Epithelial cell of esophagus (primary cell): ENCODE data around the gene RYR1.
"Not testable (repeated sequence)": the region's sequence is repeated elsewhere in the genome, so short reads cannot be mapped to it uniquely, and the experiment has no call there.

Experiments
- DNase-seq: peaks from one replicate; pipeline ENCODE4 v3.0.0; 2010; ENCODE audit warnings: low read depth
- H3K4me3 ChIP-seq: 2 replicates; pipeline ENCODE4 v1.5.1; 2011; ENCODE audit warnings: mild to moderate bottlenecking, low read length, control low read depth
- TF ChIP-seq, protein P1 (sequence below): IDR thresholded peaks from 2 replicates; pipeline ENCODE4 v1.5.1; 2011; ENCODE audit warnings: low read depth, mild to moderate bottlenecking, low read length, control low read depth, inconsistent platforms; ENCODE audit not compliant: insufficient read depth; ENCODE audit errors: missing control alignments

Gene RYR1

DNA sequence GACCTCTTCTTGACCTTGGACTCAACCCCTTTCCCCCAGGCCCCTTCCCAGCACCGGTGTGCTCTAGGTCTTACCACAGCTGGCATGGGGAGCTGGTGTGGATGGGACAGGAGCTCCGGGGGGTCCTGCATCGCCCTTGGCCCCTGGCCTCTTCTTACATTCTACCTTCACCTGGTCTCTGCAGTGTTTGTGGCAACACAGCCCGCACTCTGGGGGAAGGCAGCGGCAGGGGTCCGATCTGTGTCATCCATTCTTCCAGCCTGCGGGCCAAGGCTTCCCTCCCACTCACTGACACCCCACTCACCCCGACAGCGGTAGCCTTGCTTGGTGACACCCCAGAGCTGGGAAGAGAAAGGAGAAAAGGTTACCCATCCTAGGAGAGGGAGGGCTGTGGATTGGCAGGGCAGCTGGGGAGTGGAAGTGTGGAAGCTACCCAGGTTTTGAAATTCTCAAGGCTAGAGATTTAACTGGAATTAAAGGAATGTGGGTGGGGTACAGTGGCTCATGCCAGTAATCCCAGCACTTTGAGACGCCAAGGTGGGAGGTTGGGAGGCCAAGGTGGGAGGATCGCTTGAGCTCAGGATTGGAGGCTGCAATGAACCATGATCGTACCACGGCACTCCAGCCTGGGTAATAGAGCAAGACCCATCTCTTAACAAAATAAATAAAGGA lies 22.3 kb upstream of the RYR1 start:
- no peak for DNase-seq
- TF ChIP-seq, protein P1, sequence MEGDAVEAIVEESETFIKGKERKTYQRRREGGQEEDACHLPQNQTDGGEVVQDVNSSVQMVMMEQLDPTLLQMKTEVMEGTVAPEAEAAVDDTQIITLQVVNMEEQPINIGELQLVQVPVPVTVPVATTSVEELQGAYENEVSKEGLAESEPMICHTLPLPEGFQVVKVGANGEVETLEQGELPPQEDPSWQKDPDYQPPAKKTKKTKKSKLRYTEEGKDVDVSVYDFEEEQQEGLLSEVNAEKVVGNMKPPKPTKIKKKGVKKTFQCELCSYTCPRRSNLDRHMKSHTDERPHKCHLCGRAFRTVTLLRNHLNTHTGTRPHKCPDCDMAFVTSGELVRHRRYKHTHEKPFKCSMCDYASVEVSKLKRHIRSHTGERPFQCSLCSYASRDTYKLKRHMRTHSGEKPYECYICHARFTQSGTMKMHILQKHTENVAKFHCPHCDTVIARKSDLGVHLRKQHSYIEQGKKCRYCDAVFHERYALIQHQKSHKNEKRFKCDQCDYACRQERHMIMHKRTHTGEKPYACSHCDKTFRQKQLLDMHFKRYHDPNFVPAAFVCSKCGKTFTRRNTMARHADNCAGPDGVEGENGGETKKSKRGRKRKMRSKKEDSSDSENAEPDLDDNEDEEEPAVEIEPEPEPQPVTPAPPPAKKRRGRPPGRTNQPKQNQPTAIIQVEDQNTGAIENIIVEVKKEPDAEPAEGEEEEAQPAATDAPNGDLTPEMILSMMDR: no peak
- no peak overlapping the region for H3K4me3 ChIP-seq

DNA sequence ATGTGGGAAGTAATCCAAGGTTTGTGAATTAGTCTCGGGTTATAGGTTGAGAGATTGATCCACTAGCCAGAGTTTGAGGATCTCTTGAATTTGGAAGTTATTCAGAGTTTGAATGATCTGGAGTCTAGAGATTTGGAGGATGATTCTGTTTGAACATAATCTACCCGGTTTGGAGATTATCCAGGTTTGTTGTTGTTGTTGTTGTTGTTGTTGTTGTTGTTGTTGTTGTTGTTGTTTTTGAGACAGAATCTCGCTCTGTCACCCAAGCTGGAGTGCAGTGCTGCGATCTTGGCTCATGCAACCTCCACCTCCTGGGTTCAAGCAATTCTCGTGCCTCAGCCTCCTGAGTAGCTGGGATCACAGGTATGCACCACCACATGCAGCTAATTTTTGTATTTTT lies 21.6 kb upstream of the RYR1 start:
- H3K4me3 ChIP-seq, DNase-seq: not testable (repeated sequence)

DNA sequence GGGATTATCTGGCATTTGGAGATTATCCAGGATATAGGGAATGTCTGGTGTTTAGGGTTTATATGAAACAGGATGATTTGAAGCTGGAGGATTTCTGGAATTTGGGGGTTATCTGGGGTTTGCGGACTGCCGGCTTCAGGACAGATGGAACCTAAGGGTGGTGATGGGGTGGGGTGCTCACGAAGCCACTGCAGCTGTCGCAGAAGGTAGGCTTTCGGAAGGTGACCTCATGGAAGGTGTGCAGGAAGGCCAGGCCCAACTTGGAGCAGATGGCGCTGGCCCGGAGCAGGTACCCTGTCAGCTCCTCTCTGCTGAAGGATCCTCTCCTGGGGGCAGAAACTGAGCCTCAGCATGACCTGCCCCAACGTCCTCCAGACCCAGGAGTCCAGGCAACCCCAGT lies 21.0 kb upstream of the RYR1 start:
- TF ChIP-seq, protein P1: no peak
- no peak overlapping the region for H3K4me3 ChIP-seq
- no peak for DNase-seq

DNA sequence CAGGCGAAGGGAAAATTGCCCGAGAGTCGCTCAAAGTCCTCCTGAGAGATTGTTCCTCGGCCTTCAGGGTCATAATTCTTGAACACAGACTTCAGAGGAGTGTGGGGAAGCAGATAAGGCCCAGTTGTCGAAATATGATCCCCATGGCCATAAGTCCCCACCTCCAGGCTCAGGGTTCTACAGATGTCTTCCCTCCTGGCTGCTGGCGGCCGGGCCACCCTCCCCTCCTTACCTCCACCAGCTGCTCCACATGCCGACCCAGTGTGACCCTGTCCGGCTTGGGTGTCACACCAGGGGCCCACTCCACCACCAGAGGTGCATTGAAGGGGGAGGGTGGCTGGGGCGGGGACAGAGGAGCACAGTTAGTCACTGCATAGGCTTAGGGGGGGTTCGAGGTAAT lies 20.5 kb upstream of the RYR1 start:
- TF ChIP-seq, protein P1: no peak
- H3K4me3 ChIP-seq: no peak overlapping the region

DNA sequence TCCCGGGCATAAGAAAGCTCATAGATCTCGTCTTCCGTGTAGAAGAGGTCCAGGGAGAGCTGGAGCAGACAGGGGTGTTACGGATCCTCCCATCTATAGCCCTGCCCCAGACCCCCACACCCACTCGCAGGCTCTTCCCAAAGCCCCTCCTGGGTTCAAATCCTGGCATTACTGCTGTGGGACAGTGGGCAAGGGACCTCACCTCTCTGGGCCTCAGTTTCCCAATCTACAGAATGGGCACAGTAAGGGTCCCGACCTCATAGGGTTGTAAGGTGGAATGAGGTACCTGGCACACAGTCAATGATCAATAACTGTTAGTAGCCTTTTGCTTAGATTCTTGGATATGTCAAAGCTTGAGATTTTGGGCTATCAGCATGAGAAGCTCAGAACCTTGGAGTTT lies 20.1 kb upstream of the RYR1 start:
- no peak overlapping the region for H3K4me3 ChIP-seq

More for the DNA sequence above, 20.5 kb upstream of the RYR1 start:
- DNase-seq: no peak

DNA sequence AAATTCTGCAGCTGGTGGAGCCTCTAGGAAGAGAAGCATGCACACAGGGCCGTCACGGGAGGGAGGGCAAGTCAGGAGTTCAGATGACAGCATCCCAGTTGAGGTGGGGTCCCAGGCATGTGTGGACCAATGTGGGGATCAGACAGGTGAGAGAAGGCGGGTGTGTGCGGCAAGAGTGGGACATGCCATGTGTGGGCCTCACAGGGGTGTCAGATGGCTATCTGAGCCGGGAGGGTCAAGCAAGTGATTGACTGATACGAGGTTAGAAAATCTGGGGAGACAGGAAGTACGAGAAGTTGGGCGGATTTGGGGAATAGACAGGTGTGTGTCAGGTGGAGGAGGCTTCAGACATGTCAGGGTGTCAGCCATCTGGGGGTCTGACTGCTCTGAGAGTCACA lies 16.3 kb upstream of the RYR1 start:
- H3K4me3 ChIP-seq: no peak overlapping the region
- TF ChIP-seq, protein P1: no peak
- DNase-seq: no peak

More for the DNA sequence above, 20.1 kb upstream of the RYR1 start:
- no peak for DNase-seq
- TF ChIP-seq, protein P1: no peak

DNA sequence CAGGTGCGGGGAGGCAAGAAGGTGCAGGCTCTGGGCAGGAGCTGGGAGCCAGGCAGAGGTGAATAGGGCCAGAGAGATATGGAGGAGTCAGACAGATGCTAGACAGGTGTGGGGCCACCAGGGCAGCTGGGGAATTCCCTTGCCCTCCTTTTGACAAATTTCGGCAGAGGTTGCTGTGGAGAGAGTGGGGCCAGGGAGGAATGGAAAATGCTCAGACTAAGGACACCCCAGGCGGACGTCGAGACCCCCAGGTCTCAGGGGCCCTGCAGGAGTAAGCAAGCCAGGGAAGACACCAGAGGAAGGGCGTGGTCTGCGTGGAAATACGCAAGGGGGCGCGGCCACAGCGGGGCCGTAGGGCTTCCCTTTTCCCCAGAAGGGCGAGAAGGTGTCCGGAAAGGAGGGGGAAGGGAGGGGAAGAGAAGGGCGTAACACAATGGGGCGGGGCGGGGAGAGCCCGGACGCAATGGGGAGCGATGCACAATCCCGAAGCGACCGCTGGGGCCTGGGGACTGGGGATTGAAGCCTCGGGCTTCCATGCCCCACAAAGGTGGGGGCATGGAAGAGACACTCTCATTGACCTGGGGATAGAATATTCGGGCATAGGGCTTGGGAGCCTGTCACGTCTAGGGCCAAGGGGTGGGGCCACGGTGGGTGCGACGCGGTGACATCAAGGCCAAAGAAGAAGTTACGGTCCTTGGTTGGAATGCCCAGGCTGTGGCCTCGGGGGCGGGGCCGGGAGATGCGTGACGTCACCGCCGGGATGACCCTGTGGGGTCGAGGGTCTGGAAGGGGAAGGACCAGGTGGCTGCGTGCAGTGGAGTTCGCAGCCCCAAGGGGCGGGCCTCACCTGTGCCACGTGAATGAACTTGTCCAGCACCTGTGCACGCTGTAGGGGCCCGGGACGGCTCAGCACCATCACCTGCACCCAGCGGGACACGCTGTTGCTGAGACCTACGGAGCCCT lies 15.7 kb upstream of the RYR1 start:
- peak; percentile 35 for DNase-seq
- H3K4me3 ChIP-seq: peak overlapping the region; percentile 18
- TF ChIP-seq, protein P1: peak; percentile 1
